ENCODE measurements around the gene CCDC171. TPM values are rescaled to one million over a fixed set of nuclear protein-coding genes. Genes with fewer than 3 reads are reported as not detected.

The CCDC171 gene
- total RNA-seq, 2 donors from 2014 or later: 2.0 to 7.6 TPM

DNA sequence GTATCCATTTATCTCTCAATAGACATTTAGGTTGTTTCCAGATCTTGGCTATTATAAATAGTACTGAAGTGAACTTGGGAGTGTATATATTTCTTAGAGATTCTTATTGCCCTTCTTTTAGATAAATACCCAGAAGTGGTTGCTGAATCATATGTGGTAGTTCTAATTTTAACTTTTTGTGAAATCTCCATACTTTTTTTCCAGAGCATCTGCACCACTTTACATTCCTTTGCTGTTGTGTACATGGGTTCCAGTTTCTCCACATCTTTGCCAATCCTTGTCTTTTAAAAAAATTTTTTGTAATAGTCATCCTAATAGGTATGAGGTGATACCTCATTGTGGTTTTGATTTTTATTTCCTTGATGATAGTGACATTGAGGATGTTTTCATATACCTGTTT, 303.7 kb downstream of the CCDC171 start:
- Histone ChIP-seq H3K27ac (no peak overlapping the region), H3K9me3 (no peaks in the 10 kb centered on the region), H3K4me1 (replicated peaks) (no peaks in the 10 kb centered on the region), H3K4me3 (no peak overlapping the region), H3K36me3 (no peaks in the 10 kb centered on the region), H3K27me3 (replicated peaks; ENCODE audit: insufficient read depth) (no peaks in the 10 kb centered on the region)
- DNase-seq (ENCODE audit: low spot score): no peak
- intact Hi-C loops (cut with DNase I): no loop called here
- TF ChIP-seq, protein P1, sequence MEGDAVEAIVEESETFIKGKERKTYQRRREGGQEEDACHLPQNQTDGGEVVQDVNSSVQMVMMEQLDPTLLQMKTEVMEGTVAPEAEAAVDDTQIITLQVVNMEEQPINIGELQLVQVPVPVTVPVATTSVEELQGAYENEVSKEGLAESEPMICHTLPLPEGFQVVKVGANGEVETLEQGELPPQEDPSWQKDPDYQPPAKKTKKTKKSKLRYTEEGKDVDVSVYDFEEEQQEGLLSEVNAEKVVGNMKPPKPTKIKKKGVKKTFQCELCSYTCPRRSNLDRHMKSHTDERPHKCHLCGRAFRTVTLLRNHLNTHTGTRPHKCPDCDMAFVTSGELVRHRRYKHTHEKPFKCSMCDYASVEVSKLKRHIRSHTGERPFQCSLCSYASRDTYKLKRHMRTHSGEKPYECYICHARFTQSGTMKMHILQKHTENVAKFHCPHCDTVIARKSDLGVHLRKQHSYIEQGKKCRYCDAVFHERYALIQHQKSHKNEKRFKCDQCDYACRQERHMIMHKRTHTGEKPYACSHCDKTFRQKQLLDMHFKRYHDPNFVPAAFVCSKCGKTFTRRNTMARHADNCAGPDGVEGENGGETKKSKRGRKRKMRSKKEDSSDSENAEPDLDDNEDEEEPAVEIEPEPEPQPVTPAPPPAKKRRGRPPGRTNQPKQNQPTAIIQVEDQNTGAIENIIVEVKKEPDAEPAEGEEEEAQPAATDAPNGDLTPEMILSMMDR (IDR thresholded peaks at IDR 0.05): no peak
- no peak for TF ChIP-seq POLR2AphosphoS5 (IDR thresholded peaks at IDR 0.05)

DNA sequence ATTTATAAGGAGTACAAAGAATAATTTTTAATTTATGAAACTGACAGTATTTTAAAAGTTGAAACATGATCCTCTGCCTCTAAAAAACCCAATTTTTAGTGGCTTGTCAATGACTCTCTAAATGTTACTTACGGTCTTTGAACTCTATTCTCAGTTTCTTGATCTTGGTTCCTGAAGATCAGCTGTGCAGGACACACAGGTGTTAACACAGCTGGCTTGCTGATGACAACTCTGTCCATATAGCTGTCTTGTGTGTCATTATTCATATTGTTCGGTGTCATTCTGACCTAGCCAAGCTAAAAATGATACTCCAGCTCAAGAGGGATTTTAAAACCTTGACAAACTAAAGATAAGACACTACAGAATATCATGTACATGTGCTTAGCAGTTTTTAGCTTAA, 314.5 kb downstream of the CCDC171 start:
- H3K36me3 ChIP-seq: no peaks in the 10 kb centered on the region
- no peak overlapping the region for H3K27ac ChIP-seq
- no peaks in the 10 kb centered on the region for H3K4me1 ChIP-seq (replicated peaks)
- TF ChIP-seq, protein P1 (IDR thresholded peaks at IDR 0.05): no peak
- no peak for TF ChIP-seq POLR2AphosphoS5 (IDR thresholded peaks at IDR 0.05)
- no peak for TF ChIP-seq POLR2A (IDR thresholded peaks at IDR 0.05)
- WGBS: 83% methylated on average over 2 of the region's 2 CpGs
- H3K9me3 ChIP-seq: no peaks in the 10 kb centered on the region
- no peak overlapping the region for H3K4me3 ChIP-seq
- intact Hi-C loops (cut with DNase I): no loop called here
- no peak for DNase-seq (ENCODE audit: low spot score)
- H3K27me3 ChIP-seq (replicated peaks; ENCODE audit: insufficient read depth): no peaks in the 10 kb centered on the region

DNA sequence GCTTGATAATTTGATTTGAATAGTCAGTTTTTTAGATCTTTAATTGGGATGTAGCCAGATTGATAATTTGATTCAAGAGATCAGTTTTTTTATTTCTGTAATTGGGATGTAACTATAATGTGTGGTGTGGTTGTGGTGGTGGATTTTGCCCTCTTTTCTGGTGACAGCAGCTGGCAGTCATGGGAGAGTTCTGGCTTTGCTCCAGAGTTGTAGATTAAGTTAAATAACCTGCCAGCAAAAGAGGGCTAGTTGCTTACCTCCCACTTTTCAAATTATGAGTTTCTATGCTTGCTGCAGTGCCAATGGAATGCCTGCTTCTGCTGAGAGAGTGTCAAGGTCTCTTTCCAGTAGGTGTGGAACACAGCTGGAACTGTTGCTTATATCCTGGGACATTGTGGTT, 315.1 kb downstream of the CCDC171 start:
- no peak for DNase-seq (ENCODE audit: low spot score)
- H3K4me3 ChIP-seq: no peak overlapping the region

DNA sequence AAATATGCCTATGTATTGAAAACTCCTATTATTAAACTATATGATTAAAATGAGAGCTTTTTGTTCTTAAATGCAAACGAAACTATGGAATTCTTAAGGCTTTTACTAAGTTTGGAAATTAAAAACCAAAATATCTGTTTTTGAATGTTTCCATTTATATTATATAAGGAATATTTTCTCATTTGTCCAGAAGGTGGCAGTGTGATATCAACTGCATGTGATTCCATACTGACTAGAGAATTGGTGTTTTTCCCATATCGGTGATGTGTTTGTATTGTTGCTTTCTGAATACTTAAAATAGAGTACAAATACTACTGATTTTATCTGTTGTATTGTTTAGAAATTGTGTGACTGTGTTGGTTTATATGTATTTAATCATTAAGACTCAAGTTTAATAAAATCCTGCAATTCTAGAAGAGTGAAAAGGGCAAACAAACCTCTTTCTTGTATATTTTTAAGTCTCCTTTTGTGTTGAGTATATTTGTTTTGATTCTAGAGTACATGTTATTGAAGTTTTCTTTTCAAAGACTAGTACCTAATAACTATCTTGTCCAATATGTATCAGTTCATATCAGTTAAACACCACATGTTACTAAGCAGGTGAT, 320.8 kb downstream of the CCDC171 start:
- Histone ChIP-seq H3K36me3 (no peaks in the 10 kb centered on the region), H3K9me3 (no peaks in the 10 kb centered on the region), H3K27me3 (replicated peaks; ENCODE audit: insufficient read depth) (no peaks in the 10 kb centered on the region), H3K4me3 (no peak overlapping the region), H3K4me1 (replicated peaks) (no peaks in the 10 kb centered on the region), H3K27ac (no peak overlapping the region)
- WGBS: 7% methylated on average over 2 of the region's 2 CpGs
- TF ChIP-seq POLR2AphosphoS5 (IDR thresholded peaks at IDR 0.05): no peak
- TF ChIP-seq, protein P1 (IDR thresholded peaks at IDR 0.05): peak; percentile 25 to 72 (median 66)
- DNase-seq (ENCODE audit: low spot score): no peak
- intact Hi-C loops (cut with DNase I): loop anchor here (10.0 kb wide), 1 partner anchor 251 kb away; no protein-coding TSS in a partner anchor

More for the DNA sequence above, 315.1 kb downstream of the CCDC171 start:
- Histone ChIP-seq H3K9me3 (no peaks in the 10 kb centered on the region), H3K4me1 (replicated peaks) (no peaks in the 10 kb centered on the region), H3K27me3 (replicated peaks; ENCODE audit: insufficient read depth) (no peaks in the 10 kb centered on the region), H3K36me3 (no peaks in the 10 kb centered on the region), H3K27ac (no peak overlapping the region)
- intact Hi-C loops (cut with DNase I): no loop called here
- TF ChIP-seq POLR2AphosphoS5 (IDR thresholded peaks at IDR 0.05): no peak
- TF ChIP-seq, protein P1 (IDR thresholded peaks at IDR 0.05): no peak
- TF ChIP-seq POLR2A (IDR thresholded peaks at IDR 0.05): no peak

DNA sequence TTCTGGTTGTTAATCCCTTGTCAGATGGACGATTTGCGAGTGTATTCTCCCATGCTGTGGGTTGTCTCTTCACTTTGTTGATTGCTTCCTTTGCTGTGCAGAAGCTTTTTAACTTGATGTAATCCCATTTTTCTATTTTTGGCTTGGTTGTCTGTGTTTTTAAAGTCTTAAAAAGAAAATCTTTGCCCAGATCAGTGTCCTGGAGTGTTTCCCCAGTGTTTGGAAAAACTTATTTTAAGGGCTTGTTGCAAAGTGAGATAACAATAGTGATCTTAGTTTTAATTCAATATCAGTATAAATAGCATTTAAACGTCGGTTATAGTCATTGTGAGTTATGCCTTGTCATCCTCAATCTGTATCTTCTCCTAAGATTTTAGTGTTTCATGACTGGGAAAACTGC, 329.5 kb downstream of the CCDC171 start:
- 76% methylated on average over 4 of the region's 4 CpGs for WGBS
- Histone ChIP-seq H3K36me3 (no peaks in the 10 kb centered on the region), H3K9me3 (no peaks in the 10 kb centered on the region), H3K27me3 (replicated peaks; ENCODE audit: insufficient read depth) (no peaks in the 10 kb centered on the region), H3K4me1 (replicated peaks) (no peaks in the 10 kb centered on the region), H3K27ac (no peak overlapping the region), H3K4me3 (no peak overlapping the region)
- intact Hi-C loops (cut with DNase I): no loop called here
- TF ChIP-seq, protein P1 (IDR thresholded peaks at IDR 0.05): no peak
- TF ChIP-seq POLR2AphosphoS5 (IDR thresholded peaks at IDR 0.05) (no peak), POLR2A (IDR thresholded peaks at IDR 0.05) (no peak)
- DNase-seq (ENCODE audit: low spot score): no peak

All from prostate gland (tissue), 2 donors.